Measurements from ENCODE around the gene OR2A14.
"Not testable (repeated sequence)": the region's sequence is repeated elsewhere in the genome, so short reads cannot be mapped to it uniquely, and the experiment has no call there.

OR2A14 gene

DNA sequence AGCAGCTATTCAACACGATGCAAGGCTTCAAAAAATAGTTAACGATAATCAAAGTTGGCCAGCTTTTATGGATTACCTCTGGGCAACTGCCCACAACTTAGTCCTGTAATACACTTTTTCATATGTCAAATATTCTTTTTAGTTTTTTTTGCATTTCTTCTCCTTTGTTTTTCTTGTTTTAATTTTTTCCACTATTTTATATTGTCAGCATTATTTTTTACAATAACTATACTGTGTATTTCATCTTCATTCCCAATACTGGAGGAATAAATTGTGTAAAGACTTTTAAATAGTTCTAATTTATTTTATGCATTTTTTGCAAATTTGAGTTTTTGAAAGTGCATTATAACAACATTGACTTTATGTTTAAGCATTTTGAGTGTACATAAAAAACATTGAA, 41.8 kb downstream of the OR2A14 start:
- peak; percentile 31 for FAIRE-seq

- not testable (repeated sequence) for FAIRE-seq
Observed at GRCh38 chr7:144171594-144172350, 48.8 kb downstream of the OR2A14 start.

- no peak for FAIRE-seq
Observed at GRCh38 chr7:144174613-144175012, 51.6 kb downstream of the OR2A14 start.

DNA sequence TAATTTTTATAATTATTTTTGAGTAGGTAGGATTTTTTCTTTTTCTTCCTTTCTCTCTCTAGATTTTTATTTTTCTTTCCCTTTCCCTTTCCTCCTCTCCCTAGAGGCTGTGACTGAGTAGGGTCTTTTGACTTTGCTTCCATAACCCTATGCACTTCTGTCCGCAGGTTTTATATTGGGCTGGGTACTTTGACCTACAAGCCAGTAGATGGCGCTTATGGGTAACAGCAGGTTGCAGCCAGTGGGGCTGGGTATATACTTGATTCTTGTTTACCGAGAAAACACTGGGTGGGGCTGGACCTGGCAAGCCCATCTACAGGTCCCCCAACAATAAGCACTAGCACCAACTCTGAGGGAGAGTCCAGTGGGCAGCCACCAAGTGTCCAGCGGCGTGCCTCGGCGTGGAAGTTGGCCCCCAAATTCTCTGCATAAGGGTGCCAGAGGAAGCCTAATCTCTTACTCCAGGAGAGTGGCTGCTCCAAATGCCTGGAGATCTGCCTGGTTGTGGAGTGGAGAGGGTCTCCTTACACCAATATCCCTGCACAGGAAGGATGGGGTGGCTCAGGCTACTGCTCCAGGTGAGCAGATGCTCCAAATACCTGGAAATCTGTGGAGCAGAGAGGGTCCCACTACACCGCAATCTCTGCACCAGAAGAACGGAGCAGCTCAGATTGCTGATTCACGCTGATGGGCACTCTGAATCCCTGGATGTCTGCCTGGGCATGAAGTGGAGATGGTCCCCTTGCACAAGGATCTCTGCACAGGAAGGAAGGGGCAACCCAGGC, 55.6 kb downstream of the OR2A14 start:
- not testable (repeated sequence) for FAIRE-seq

- FAIRE-seq, result not testable (repeated sequence)
Observed at GRCh38 chr7:144179165-144179479, 56.1 kb downstream of the OR2A14 start.

Measured in colon (tissue), 2 donors.